DMS153 (cell line): ENCODE data around the gene ISCA1.
"Not testable (repeated sequence)": the region's sequence is repeated elsewhere in the genome, so short reads cannot be mapped to it uniquely, and the experiment has no call there.

Experiments used
- DNase-seq: peaks from one replicate; lab custom pipeline; 2025; lab: John Stamatoyannopoulos, UW

ISCA1 gene

GRCh38 chr9:86282077-86282978 lies at the start of gene ISCA1:
TSS of gene ISCA1 (minus strand) at chr9:86282538. CDS start at chr9:86282458, 80 bp downstream.
- peak; percentile 84 for DNase-seq

GRCh38 chr9:86330186-86330585 lies 47.8 kb upstream of the ISCA1 start:
- no peak for DNase-seq

- DNase-seq = no peak
These were observed 47.3 kb upstream of the ISCA1 start for GRCh38 chr9:86329649-86330048.

- DNase-seq = no peak
These were observed 45.8 kb upstream of the ISCA1 start for GRCh38 chr9:86328156-86328555.

- no peak for DNase-seq
These were observed 44.2 kb upstream of the ISCA1 start for GRCh38 chr9:86326536-86326935.

GRCh38 chr9:86324901-86325300 lies 42.6 kb upstream of the ISCA1 start:
- no peak for DNase-seq

GRCh38 chr9:86324308-86324707 lies 42.0 kb upstream of the ISCA1 start:
- no peak for DNase-seq

GRCh38 chr9:86322973-86323644 lies 40.8 kb upstream of the ISCA1 start:
- no peak for DNase-seq

GRCh38 chr9:86321373-86321772 lies 39.0 kb upstream of the ISCA1 start:
- no peak for DNase-seq

GRCh38 chr9:86318187-86318586 lies 35.8 kb upstream of the ISCA1 start:
- DNase-seq = no peak

- DNase-seq = no peak
These were observed 32.7 kb upstream of the ISCA1 start for GRCh38 chr9:86315078-86315477.

GRCh38 chr9:86312959-86313358 lies 30.6 kb upstream of the ISCA1 start:
- DNase-seq = not testable (repeated sequence)

GRCh38 chr9:86308687-86309086 lies 26.3 kb upstream of the ISCA1 start:
- no peak for DNase-seq

- DNase-seq = no peak
These were observed 21.9 kb upstream of the ISCA1 start for GRCh38 chr9:86304236-86304730.

GRCh38 chr9:86303316-86303975 lies 21.1 kb upstream of the ISCA1 start:
- no peak for DNase-seq

- DNase-seq = no peak
These were observed 19.3 kb upstream of the ISCA1 start for GRCh38 chr9:86301686-86302085.

GRCh38 chr9:86300701-86301100 lies 18.4 kb upstream of the ISCA1 start:
- DNase-seq = no peak

- no peak for DNase-seq
These were observed 16.5 kb upstream of the ISCA1 start for GRCh38 chr9:86298873-86299272.

- DNase-seq = not testable (repeated sequence)
These were observed 8.0 kb upstream of the ISCA1 start for GRCh38 chr9:86290341-86290740.

- no peak for DNase-seq
These were observed 6.3 kb upstream of the ISCA1 start for GRCh38 chr9:86288499-86289198.

GRCh38 chr9:86287013-86287412 lies 4.7 kb upstream of the ISCA1 start:
- no peak for DNase-seq

GRCh38 chr9:86286278-86286677 lies 3.9 kb upstream of the ISCA1 start:
- no peak for DNase-seq
